Stimulated activated CD4-positive, alpha-beta T cell treated with anti-CD3 and anti-CD28 coated beads, Interleukin-2, amount 100 ng/mL, for 48 hours (primary cell): Measurements from ENCODE around the gene WRAP73.

Source experiments
- DNase-seq, 2 donors: peaks; one replicate each; pipeline ENCODE4 v3.0.0-alpha.2; 2020

Gene WRAP73

DNA sequence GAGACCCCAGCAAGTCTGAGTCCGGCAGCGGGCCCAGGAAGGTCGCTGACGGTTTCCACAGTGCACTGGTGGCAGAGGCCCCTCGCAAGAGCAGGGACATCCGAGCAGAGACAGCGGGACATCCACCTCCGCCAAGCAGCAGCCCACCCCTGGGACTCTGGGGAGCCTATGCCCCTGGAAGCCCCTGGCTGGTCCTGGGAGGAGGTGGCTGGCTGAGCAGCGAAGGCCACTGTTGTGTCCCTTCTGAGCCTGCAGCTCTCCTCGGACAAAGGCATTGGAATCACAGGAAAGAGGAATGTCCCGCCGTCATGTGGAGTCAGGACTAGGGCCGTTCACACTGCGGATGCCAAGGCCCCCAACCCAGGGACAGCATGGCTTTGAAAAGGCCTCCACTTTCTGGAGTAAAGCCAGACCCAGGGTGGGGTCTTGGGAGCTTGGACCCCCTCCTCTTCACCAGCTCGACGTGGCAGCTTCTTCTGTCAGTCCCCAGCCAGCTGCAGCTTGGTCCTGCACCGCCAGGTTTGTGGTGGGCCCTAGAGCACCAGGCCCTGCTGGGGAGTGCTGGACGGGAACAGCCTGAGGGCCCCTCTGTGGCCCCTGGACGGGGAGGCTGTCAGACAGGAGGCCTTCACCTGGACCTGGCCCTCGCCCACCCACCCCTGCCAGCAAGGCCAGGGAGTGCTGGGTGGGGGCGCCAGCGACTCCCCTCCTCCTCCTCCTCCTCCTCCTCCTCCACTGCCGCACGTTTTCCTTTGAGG is 40.0 kb downstream of the WRAP73 start:
- DNase-seq, result no peak

GRCh38 chr1:3609016-3609768 is 40.7 kb downstream of the WRAP73 start:
- DNase-seq, result no peak

DNA sequence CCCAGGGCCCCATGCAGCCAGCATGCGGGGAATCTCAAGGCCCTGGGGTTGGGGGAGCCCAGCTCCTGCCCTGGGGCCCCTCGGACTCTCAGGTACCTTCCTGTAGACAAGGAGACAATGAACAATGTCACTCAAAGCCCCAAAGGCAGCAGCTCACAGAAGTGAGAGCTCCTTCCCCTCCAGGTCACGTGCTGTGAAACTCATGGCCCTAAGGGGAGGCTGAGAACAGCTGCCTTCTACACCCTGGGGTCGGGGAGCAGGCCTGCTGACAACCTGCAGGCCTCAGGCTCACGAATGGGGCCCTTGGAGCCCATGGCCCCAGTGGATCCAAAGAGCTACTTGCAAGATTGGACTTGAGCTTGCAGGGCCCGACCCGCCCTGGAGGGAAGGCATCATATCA is 41.7 kb downstream of the WRAP73 start:
- DNase-seq, result no peak

GRCh38 chr1:3607703-3608065 is 42.2 kb downstream of the WRAP73 start:
- no peak for DNase-seq

DNA sequence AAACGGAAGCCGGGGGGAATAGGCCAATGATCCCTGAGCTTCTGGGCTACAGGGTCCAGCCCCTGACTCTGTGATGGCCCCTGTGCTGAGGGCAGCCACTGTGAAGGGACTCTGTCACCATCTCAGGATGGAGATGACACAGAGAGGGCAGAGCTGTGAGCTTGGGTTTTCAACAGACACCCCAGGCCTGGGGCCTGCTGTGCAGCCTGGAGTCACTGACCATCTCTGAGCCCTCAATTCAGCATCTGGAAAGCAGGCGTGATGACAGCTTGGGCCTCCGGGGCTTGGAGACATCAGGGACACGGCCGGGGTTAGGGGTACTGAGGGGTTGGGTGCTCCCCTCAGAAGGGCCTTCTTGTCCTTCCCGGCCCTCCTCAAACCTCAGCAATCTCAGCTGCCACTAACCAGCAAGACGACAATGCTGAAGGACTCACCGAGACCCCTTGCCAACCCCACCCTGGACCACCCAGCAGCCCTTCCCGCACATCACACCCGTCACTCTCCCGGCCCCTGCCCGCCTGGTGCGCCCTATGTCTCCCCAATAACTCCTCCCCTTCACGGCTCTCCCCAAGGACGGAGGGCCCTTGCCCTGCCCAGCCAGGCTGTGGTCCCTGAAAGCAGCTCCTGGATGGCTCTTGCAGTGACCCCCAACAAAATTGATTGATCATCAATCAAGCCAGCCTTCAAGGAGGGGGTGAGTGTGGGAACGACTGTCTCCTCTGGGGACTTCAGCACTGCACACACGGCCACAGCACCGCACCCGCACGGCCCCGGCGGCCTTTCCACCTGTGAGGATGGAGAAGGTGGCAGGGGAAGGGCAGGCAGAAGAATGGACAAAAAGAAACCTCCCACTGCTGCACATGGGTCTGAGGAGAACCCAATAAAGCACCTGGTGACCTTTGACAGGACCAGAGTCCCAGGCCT is 42.9 kb downstream of the WRAP73 start:
- no peak for DNase-seq

DNA sequence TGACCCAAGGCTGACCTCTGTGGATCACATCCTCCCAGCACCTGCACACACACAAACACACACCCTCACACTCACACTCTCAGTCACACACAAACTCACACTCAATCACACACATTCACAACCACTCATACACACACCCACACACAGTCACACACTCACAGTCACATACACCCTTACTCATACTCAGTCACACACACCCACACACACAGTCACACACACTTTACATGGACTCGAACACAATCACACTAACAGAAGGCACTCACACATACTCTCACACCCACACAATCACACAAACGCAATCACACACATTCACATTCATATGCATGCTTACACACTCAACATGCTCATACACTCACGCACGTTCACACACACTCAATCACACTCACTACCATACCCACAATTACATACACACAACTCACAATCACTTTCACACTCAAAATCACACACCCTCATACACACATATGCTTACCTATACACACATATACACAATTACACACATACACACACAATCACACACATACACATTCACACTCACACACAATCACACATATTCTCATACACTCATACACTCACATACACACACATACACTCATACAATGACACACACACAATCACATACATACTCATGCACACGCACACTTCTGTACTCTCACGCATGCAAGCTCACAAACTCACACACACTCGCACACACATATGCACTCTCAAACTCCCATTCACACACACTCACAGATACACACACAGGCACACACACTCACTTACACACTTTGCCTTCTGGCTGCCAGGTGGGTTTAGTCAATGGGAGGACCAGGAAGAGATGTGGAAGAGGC is 44.7 kb downstream of the WRAP73 start:
- no peak for DNase-seq

- no peak for DNase-seq
These were observed 45.4 kb downstream of the WRAP73 start for GRCh38 chr1:3604468-3604974.

GRCh38 chr1:3603571-3604467 is 46.1 kb downstream of the WRAP73 start:
- no peak for DNase-seq

DNA sequence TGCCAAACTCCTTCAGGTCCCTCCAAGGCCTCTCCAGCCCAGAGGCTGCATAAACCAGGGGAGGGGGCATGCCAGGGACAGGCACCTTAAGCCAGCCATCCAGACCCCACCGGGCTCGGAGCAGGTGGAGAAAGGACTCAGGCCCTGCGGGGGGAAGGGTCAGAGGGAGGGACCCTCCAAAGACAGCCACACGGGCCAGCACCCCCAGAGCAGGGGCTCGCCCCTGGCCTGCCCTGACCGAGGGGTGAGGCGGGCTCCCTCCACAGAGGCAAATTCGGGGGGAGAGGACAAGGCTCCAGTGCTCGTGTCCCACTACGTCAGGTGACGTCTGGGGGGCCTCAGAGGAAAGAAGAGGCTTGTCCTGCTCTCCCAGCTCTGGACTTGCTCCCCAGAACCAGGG is 46.7 kb downstream of the WRAP73 start:
- DNase-seq, result no peak

DNA sequence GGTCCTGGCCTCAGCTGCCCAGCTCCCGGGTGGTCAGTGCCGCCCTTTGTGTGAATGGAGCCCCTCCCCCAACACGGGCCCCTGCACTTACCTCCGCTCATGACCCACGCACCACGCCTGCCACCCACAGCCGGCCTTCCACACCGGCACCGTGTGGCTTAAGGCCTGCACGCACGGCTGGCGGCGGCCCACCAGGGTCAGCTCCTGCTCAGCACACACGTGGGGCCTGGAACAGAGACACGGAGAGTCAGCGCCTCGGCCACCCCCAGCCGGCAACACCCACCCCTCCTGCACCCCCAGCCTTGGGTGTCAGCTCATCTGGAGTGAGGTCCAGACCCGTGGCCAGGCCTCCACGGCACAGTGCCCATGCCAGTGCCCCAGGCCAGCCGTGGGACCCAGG is 47.5 kb downstream of the WRAP73 start:
- no peak for DNase-seq

DNA sequence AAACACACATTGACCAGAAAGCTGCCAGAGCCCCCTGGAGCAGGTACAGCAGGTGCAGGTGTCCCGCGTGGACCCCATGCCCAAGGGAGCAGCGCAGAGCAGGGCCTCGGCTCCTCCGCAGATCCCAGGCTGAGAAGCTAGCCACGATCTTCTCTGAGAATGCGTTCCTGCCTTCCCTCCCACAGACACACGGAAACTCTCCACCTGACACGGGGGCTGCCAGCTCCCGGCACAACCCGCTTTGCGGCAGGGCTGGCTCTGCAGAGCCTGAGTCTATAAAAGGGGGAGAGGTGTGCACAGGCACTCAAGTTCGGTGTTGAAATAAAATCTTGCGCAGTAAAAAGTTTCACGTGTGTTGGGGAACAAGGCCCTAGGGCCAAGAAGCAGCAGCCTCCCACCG is 48.2 kb downstream of the WRAP73 start:
- no peak for DNase-seq

GRCh38 chr1:3600354-3600753 is 49.5 kb downstream of the WRAP73 start:
- DNase-seq, result no peak

DNA sequence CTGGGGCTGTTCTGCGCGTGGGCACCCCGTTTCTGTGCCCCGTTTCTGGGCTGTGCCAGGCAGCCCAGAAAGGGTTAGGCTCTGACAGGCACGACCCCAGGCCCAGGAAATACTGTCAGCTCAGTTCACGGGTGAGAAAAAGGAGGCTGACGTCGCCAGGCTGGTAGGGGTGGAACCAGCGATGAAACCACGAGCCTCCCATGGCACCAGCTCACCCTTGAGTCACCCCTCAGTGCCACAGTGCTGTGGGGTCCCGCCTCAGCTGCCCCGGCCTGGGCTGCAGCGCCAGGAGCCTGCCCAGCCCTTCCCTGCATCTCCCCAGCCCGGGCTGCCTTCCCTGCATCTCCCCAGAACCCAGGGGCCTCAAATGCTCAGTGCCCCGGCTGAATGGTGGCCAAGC is 50.1 kb downstream of the WRAP73 start:
- DNase-seq, result no peak

DNA sequence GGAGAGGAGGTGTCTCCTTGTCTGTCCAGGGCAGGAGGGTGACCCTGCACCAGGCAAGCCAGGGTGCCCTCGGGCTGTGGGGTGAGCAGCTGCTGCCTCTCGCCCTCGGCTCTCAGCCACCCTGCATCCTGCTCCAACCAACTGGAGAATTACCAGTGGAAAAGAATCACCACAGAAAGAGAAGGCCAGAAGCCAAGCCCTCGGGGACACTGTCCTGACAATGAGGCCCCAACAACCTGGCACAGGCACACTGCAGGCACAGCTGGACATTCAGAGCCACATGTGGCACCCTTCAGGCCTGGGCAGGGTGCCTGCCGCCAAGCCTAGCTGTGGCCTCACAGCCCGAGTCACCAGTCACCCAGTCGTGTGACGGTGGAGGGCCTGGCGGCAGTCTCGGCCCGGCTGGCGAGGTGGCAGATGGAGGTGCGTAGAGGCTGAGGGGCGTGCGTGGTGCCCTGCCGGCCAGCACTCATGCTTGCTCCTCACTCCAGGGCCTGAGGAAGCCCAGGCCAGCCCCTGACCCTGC is 50.6 kb downstream of the WRAP73 start:
- DNase-seq, result no peak

DNA sequence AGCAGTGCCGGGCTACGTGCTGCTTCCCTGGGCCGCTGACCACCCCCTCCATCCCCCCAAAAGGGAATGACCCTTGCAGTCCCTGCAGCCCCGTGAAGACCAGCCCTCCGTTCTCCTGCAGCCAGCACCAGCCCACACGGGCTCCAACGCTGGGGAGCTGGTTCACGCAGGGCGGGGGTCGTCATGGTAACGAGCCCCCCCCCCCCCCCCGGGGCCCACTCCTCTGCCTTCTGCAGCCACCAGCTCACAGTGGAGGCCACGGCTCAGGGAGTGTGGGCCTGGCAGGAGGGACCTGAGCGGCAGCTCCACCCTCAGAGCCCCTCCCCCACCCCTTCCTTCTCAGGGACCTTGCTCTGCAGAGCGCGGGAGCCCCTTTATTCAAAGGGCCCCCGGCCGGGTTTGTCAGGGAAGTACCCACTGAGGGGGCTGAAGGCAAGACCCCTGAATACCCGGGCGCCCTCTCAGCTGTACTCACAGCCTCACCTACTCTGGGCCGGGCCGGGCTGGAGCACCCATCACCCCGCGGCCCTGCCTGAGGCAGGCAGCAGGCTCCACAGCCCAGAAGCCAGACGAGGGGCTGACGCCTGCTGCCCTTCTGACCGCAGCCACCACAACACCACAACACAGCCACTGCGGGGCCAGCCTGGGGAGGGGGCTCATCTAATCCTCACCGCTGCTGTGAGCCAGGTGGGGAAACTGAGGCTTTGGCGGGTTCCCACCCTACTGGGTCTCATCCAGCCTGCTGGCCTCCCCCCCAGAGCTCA is 51.2 kb downstream of the WRAP73 start:
- DNase-seq, result no peak

- no peak for DNase-seq
These were observed 51.8 kb downstream of the WRAP73 start for GRCh38 chr1:3598051-3598491.

DNA sequence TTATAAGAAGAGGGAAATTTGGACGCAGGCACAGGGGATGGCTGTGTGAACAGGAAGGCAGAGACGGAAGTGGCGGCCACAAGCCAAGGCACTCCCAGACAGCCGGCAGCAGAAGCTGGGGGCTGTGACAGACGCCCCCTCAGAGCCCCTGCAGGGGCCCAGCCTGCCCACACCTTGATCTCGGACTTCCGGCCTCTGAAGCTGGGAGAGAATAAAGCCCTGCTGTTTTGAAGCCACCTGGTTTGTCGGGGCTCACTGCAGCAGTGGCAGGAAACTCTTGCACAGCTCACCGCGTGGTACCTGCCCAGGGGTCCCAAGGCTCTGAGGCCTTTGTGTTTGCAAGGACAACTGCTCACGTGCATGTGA is 52.3 kb downstream of the WRAP73 start:
- DNase-seq, result peak in 1 of 2 donors; percentile 18

DNA sequence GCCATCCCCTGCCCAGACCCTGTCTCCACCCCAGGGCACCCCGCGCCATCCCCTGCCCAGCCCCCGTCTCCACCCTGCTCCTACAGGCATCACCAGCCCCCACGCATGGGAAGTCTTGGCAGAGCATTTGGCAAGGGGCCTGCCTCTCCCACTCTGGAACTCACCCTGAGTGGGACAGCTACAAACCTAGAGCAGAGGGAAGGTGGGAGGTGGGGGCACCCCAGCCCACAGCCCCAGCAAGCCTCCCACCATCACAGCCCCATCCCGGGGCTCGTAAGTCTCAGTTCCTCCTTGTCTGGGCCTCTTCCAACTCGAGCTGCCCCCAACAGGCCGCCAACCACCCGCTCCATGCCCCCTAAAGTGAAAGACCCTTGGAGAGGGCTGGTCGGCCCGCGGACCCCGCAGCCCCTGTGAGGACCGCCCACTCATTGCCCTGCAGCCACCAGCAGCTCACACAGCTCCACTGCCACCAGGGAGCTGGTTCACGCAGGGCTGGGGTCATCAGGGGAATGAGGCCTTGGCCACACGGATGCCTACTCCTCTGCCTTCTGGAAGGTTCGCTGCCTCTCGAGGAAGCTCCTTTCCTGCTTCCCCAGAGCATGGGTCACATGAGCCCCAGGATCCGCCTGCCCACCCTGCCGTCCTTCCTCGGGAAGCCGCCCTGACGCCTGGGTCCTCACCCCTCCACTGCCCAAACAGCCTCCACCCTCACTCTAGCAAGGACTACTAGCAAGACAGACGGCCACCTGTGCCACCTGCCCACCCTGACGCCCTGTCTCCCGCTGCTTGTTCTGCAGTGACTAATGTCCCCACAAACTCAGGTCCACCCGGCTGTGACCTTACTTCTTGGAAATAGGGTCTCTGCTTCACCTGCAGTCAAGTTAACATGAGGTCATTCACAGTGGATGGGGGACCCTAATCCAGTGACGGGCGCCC is 53.0 kb downstream of the WRAP73 start:
- no peak for DNase-seq

DNA sequence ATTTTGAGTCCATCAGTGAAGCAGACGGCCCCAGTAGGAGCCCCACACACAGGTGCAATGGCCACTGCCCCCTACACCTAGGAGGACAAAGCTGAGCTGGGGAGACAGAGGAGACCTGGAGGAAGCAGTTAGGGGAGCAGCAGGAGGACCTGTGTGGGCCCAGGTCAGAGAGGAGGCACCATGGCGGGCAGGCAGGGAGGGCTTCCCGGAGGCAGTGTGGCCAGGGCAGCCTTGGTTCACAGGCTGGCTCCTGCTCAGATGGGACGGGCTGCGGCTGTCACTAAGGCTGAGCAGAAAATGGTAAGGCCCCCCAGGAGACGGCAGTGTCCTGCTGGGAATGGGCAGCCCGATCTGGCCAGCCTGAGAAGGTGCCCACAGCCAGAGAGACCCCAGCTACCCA is 54.0 kb downstream of the WRAP73 start:
- no peak for DNase-seq
